ENCODE data around the gene ATL2.

The ATL2 gene

DNA sequence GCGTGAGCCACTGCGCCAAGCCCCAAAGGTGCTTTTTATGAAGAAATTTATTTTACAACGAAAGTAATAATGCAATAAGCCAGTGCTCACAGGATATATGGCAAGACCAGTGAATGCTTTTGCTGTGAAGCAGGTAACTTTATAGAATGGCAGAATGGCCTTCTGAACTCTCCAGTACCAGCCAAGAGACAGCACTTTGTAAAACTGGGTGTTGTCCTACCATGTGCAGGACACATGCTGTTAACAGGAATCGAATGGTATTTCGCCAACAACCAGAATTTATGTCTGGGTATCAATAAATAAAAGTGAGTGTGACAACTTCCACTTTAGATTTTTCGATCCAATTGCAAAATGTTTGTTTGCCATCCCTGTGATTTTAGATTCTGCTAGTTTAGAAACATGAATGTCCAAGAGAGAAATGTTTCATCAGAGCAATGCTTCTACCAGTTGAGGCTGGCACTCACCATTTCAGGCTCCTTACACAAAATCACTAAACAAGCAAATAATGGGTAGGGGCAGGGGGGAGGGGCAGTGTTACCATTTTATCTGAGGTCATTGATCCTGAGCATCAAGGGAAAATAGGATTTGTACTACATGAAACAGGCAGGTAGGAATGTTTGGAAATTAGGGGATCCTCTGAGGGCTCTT lies 95.9 kb downstream of the ATL2 start:
- no peak for TF ChIP-seq ZFX (IDR thresholded peaks at IDR 0.05; ENCODE audit: borderline replicate concordance)
- TF ChIP-seq, protein P1, sequence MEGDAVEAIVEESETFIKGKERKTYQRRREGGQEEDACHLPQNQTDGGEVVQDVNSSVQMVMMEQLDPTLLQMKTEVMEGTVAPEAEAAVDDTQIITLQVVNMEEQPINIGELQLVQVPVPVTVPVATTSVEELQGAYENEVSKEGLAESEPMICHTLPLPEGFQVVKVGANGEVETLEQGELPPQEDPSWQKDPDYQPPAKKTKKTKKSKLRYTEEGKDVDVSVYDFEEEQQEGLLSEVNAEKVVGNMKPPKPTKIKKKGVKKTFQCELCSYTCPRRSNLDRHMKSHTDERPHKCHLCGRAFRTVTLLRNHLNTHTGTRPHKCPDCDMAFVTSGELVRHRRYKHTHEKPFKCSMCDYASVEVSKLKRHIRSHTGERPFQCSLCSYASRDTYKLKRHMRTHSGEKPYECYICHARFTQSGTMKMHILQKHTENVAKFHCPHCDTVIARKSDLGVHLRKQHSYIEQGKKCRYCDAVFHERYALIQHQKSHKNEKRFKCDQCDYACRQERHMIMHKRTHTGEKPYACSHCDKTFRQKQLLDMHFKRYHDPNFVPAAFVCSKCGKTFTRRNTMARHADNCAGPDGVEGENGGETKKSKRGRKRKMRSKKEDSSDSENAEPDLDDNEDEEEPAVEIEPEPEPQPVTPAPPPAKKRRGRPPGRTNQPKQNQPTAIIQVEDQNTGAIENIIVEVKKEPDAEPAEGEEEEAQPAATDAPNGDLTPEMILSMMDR (IDR thresholded peaks at IDR 0.05): no peak

DNA sequence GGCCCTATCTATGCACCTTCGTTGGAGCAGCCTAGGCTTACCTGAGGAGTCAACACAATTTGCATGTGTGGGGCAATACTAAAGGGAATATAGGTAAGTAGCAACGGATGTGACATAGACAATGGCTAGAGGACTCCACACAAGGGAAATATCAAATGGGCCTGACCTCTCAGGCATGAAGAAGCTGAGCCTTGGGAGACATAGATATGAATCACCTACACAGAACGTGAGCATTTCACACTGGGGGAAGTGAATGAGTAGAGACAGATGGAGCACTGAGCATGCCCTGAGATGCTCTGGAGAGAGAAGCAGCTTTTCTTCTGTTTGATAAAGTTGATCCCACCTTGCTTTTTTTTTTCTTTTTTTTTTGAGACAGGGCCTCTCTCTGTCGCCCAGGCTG lies 97.9 kb downstream of the ATL2 start:
- no peak for TF ChIP-seq ZFX (IDR thresholded peaks at IDR 0.05; ENCODE audit: borderline replicate concordance)
- TF ChIP-seq, protein P1 (IDR thresholded peaks at IDR 0.05): no peak
- H3K27ac ChIP-seq: no peak overlapping the region

More for the DNA sequence above, 95.9 kb downstream of the ATL2 start:
- H3K27ac ChIP-seq: no peak overlapping the region

DNA sequence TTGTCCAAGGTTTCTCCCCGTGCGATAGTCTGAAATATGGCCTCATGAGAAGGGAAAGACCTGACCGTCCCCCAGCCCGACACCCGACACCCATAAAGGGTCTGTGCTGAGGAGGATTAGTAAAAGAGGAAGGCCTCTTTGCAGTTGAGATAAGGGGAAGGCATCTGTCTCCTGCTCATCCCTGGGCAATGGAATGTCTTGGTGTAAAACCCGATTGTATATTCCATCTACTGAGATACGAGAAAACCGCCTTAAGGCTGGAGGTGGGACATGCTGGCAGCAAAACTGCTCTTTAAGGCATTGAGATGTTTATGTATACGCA lies 99.0 kb downstream of the ATL2 start:
- peak overlapping the region; percentile 46 for H3K27ac ChIP-seq

DNA sequence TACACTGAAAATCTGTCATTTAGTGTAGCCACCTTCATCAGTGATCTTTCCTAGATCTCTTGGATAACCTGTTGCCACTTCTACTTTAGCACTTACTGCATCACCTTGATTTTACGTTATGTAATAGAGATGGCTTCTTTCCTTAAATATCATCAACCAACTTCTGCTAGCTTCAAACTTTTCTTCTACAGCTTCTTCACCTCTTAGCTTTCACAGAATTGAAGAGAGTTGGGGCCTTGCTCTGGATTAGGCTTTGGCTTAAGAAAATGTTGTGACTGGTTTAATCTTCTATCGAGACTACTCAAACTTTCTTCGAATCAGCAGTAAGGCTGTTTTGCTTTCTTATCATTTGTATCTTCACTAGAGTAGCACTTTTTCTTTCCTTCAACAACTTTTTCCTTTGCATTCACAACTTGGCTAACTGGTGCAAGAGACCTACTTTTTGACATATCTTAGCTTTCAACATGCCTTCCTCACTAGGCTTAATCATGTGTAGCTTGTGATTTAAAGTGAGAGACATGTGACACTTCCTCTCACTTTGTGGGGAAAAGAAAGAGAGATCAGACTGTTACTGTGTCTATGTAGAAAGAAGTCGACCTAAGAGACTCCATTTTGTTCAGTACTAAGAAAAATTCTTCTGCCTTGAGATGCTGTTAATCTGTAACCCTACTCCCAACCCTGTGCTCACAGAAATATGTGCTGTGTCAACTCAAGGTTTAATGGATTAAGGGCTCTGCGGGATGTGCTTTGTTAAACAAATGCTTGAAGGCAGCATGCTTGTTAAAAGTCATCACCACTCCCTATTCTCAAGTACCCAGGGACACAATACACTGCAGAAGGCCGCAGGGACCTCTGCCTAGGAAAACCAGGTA lies 99.6 kb downstream of the ATL2 start:
- TF ChIP-seq, protein P1 (IDR thresholded peaks at IDR 0.05): no peak
- H3K27ac ChIP-seq: peak overlapping the region; percentile 46

DNA sequence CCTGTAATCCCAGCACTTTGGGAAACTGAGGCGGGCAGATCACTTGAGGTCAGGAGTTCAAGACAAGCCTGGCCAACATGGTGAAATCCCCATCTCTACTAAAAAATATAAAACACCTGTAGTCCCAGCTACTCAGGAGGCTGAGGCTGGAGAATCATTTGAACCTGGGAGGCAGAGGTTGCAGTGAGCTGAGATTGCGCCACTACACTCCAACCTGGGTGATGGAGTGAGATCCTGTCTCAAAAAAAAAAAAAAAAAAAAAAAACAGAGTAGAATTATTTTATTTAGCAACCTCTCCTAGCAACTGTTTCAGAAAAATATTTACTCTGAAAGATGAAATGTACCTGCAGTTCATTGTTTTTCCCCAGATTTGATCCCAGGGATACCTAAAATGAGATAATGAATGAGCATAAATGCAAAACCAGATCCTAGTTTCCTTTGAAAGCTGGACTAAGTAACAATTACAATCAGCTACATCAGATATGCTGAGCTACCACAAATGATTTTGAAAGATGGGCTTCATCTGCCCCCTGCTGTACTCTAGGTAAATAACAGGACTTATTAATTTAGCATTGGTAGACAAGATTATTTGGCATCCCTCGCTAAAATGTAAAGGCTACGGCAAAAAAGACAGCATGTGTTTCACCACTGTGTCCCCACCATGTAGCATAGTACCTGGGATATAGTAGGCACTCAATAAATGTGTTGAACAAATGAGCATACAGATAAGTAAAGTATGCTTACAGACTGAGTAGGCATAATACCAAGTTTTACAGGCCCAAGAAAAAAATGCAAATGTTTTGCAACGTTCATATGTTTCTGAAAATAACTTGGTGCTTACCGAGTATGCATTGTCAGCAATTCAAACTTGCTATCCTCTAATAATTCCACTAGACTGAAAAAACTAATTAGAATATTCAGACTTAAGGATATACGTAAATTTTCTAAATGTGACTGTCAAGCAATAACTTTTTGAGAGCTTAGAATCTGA lies 102.5 kb downstream of the ATL2 start:
- H3K27ac ChIP-seq: no peak overlapping the region
- TF ChIP-seq ZFX (IDR thresholded peaks at IDR 0.05; ENCODE audit: borderline replicate concordance): no peak
- TF ChIP-seq, protein P1 (IDR thresholded peaks at IDR 0.05): peak; percentile 69

DNA sequence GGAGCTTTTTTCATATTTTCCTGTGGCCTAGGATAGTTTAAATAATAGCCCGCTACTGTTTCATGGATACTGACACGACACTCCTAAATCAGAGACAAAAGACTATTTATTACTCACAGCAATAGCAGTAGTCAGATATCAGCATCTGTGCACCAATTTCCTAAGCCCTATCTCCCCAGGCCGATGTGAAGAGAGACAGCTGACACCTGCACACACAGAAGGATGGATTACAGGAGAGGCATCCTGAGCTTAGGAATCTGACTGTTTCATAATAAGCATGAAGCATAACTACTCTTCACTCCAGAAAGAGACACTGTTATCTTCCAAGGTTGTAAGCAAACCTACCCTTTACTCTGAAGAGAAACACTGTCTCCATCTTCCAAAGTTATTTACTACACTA lies 105.4 kb downstream of the ATL2 start:
- H3K27ac ChIP-seq: no peak overlapping the region

DNA sequence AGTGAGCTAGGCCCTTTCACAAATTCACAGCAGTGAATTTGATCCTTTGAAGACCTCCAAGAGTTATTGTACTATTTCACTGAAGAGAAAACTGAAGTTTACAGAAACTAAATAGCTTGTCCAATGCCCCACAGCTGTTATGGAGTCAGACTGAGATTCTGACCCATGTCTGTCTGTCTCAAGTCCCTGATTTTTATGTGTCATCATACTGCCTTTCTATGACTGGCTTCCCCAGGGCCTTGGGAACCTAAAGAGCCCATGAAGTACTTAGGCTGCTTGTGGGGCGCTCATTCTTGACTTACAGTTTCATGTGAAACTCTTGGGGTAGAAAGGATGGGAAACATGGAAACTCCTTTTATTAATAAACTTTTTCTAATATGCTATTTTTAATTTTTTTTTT lies 107.7 kb downstream of the ATL2 start:
- no peak overlapping the region for H3K27ac ChIP-seq
- TF ChIP-seq ZFX (IDR thresholded peaks at IDR 0.05; ENCODE audit: borderline replicate concordance): no peak
- TF ChIP-seq, protein P1 (IDR thresholded peaks at IDR 0.05): no peak

More for the DNA sequence above, 105.4 kb downstream of the ATL2 start:
- TF ChIP-seq, protein P1 (IDR thresholded peaks at IDR 0.05): no peak
- TF ChIP-seq ZFX (IDR thresholded peaks at IDR 0.05; ENCODE audit: borderline replicate concordance): no peak
